Dermis blood vessel endothelial cell (primary cell): ENCODE measurements around the gene POU3F3. TPM values are rescaled to one million over a fixed set of nuclear protein-coding genes. Genes with fewer than 3 reads are reported as not detected.

Experiments used
- DNase-seq: peaks from one replicate; pipeline ENCODE4 v3.0.0; 2010
- total RNA-seq: library from RNA; depleted of rRNA; stranded (reverse); fragments of >200 nt; gene quantifications from 2 replicates; pipeline ENCODE4 v1.2.3, GENCODE V29; 2014

POU3F3 gene
- 0.23 and 0.34 TPM in 2 replicates for total RNA-seq

GRCh38 chr2:104853534-104854497 lies at the start of gene POU3F3:
TSS of gene POU3F3 (plus strand) at chr2:104854115. CDS start at chr2:104855511, 1,396 bp downstream.
- DNase-seq: no peak

GRCh38 chr2:104804148-104804890 lies 49.6 kb upstream of the POU3F3 start:
- DNase-seq: no peak

- no peak for DNase-seq
These were observed 41.6 kb upstream of the POU3F3 start for GRCh38 chr2:104812286-104812685.

- DNase-seq: no peak
These were observed 37.8 kb upstream of the POU3F3 start for GRCh38 chr2:104816143-104816542.

GRCh38 chr2:104818264-104818663 lies 35.7 kb upstream of the POU3F3 start:
- no peak for DNase-seq

GRCh38 chr2:104820126-104820525 lies 33.8 kb upstream of the POU3F3 start:
- DNase-seq: no peak

GRCh38 chr2:104825124-104825865 lies 28.6 kb upstream of the POU3F3 start:
- no peak for DNase-seq

GRCh38 chr2:104826016-104826415 lies 27.9 kb upstream of the POU3F3 start:
- DNase-seq: no peak

GRCh38 chr2:104831742-104832141 lies 22.2 kb upstream of the POU3F3 start:
- DNase-seq: no peak

GRCh38 chr2:104834431-104835153 lies 19.3 kb upstream of the POU3F3 start:
- no peak for DNase-seq

GRCh38 chr2:104836265-104836664 lies 17.6 kb upstream of the POU3F3 start:
- no peak for DNase-seq

GRCh38 chr2:104836841-104837240 lies 17.1 kb upstream of the POU3F3 start:
- no peak for DNase-seq

GRCh38 chr2:104840156-104840555 lies 13.8 kb upstream of the POU3F3 start:
- no peak for DNase-seq

GRCh38 chr2:104840893-104841585 lies 12.9 kb upstream of the POU3F3 start:
- no peak for DNase-seq

GRCh38 chr2:104841744-104842143 lies 12.2 kb upstream of the POU3F3 start:
- DNase-seq: no peak

- DNase-seq: no peak
These were observed 8.9 kb upstream of the POU3F3 start for GRCh38 chr2:104844807-104845551.

- no peak for DNase-seq
These were observed 8.4 kb upstream of the POU3F3 start for GRCh38 chr2:104845552-104845931.

GRCh38 chr2:104845946-104846785 lies 7.7 kb upstream of the POU3F3 start:
- DNase-seq: no peak

- no peak for DNase-seq
These were observed 6.9 kb upstream of the POU3F3 start for GRCh38 chr2:104846786-104847585.
